HepG2 (cell line): ENCODE results near the gene TTC31.

Experiments used
- ATF3 ChIP-seq: sonication (generic); formaldehyde crosslinking; IDR thresholded peaks from 2 replicates; pipeline ENCODE4 v1.4.0; 2020; ENCODE audit warnings: missing genetic modification reagents
- CREB1 ChIP-seq, 2 experiments: fragments of 450-650 bp in 1 of 2; IDR thresholded peaks; 2 replicates each; pipeline ENCODE4 v1.6.1; 2016 to 2017; ENCODE audit warnings: control low read depth in 1 of 2, mild to moderate bottlenecking in 1 of 2, missing compliant biosample characterization in 1 of 2, missing genetic modification characterization in 1 of 2
- E2F5 ChIP-seq: sonication (generic); formaldehyde crosslinking; conservative IDR thresholded peaks from 2 replicates; pipeline ENCODE4 v1.4.0; 2020; ENCODE audit warnings: missing genetic modification reagents
- EZH2 ChIP-seq: conservative IDR thresholded peaks from 2 replicates; pipeline ENCODE4 v1.6.1; 2012; ENCODE audit warnings: mild to moderate bottlenecking, low read depth, low read length, moderate library complexity
- GABPB1 ChIP-seq: IDR thresholded peaks from 2 replicates; pipeline ENCODE4 v1.6.1; 2016; ENCODE audit warnings: mild to moderate bottlenecking, missing genetic modification reagents, moderate library complexity, missing compliant biosample characterization
- KAT2B ChIP-seq: fragments of 150-350 bp; IDR thresholded peaks from 2 replicates; pipeline ENCODE4 v1.6.1; 2014; ENCODE audit warnings: low read depth, low read length, borderline replicate concordance
- MAX ChIP-seq: IDR thresholded peaks from 2 replicates; pipeline ENCODE4 v1.6.1; 2012; ENCODE audit warnings: inconsistent platforms
- MYC ChIP-seq: sonication (generic); formaldehyde crosslinking; IDR thresholded peaks from 2 replicates; pipeline ENCODE4 v1.9.0; 2021; ENCODE audit warnings: missing genetic modification reagents, borderline replicate concordance
- POLR2AphosphoS5 ChIP-seq: IDR thresholded peaks from 2 replicates; pipeline ENCODE4 v1.6.1; 2012; ENCODE audit warnings: low read depth, low read length
- SMC3 ChIP-seq: IDR thresholded peaks from 2 replicates; pipeline ENCODE4 v1.6.1; 2011; ENCODE audit warnings: low read length, improper control_type of control experiment
- TCF12 ChIP-seq, 2 experiments: fragments of 450-650 bp in 1 of 2; sonication (generic) in 1 of 2; formaldehyde crosslinking in 1 of 2; IDR thresholded peaks; 2 replicates each; pipeline versions ENCODE4 v1.6.1 to v1.8.0; 2017 to 2022; ENCODE audit warnings: antibody characterized with exemption in 1 of 2, mild to moderate bottlenecking in 1 of 2, missing genetic modification reagents in 1 of 2, moderate library complexity in 1 of 2
- ZNF773 ChIP-seq: sonication (generic); formaldehyde crosslinking; IDR thresholded peaks from 2 replicates; pipeline ENCODE4 v1.4.0; 2020; ENCODE audit warnings: missing genetic modification reagents, borderline replicate concordance
- TF ChIP-seq, protein P1 (sequence below): sonication (generic); formaldehyde crosslinking; IDR thresholded peaks from 2 replicates; pipeline ENCODE4 v1.5.0; 2020; ENCODE audit warnings: mild to moderate bottlenecking, missing genetic modification reagents, moderate library complexity

DNA sequence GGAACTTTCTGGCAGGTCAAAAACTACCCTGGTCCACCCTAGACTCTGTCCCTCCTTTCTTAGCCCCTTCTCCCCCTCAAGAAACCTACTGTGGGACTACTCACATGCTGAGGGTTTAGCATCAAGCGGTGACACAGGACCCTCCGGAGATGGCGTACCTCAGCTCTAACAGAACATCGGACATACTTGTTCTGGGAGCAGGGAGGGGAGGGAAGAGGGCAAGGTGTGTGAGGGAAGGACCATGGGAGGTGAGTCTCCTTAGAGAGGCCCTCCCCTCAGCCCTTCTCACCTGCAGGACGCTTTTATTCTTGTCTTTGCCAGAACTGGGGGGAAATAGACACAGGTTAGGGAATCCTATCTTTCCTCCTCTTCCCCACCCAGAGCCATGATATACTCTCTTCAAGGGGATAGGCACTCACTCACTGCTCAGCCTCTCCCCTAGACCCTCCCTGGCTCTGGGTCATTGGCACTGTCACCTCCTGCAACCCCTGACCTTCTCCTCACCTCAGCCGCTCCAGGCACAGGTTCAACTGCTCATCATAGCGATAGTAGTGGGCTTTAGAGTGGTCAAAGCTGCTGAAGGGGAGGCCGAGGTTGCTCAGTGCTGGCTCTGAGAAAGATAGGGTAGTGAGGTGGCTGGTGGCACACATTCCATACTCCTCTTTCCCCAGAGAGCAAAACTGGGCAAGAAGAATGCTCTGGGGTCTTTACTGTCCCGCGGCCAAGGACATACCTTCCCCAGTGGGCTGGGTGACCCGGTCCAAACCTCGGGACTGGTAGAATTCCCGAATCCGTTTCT, 22.8 kb downstream of the TTC31 start:
- TF ChIP-seq TCF12 (IDR thresholded peaks at IDR 0.05): no peak
- no peak for TF ChIP-seq TCF12 (CRISPR knock-in tag; IDR thresholded peaks at IDR 0.05)
- TF ChIP-seq SMC3: no peak
- no peak for TF ChIP-seq MAX
- TF ChIP-seq, protein P1, sequence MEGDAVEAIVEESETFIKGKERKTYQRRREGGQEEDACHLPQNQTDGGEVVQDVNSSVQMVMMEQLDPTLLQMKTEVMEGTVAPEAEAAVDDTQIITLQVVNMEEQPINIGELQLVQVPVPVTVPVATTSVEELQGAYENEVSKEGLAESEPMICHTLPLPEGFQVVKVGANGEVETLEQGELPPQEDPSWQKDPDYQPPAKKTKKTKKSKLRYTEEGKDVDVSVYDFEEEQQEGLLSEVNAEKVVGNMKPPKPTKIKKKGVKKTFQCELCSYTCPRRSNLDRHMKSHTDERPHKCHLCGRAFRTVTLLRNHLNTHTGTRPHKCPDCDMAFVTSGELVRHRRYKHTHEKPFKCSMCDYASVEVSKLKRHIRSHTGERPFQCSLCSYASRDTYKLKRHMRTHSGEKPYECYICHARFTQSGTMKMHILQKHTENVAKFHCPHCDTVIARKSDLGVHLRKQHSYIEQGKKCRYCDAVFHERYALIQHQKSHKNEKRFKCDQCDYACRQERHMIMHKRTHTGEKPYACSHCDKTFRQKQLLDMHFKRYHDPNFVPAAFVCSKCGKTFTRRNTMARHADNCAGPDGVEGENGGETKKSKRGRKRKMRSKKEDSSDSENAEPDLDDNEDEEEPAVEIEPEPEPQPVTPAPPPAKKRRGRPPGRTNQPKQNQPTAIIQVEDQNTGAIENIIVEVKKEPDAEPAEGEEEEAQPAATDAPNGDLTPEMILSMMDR (CRISPR knock-in tag): no peak
- no peak for TF ChIP-seq GABPB1 (CRISPR knock-in tag)
- no peak for TF ChIP-seq E2F5 (CRISPR knock-in tag)
- TF ChIP-seq KAT2B: no peak
- TF ChIP-seq ATF3 (CRISPR knock-in tag): no peak
- no peak for TF ChIP-seq MYC (CRISPR knock-in tag)
- peak; percentile 29; the same call in 1 of the 2 replicates for TF ChIP-seq POLR2AphosphoS5
- no peak for TF ChIP-seq CREB1 (IDR thresholded peaks at IDR 0.05)
- TF ChIP-seq CREB1 (CRISPR knock-in tag; IDR thresholded peaks at IDR 0.05): no peak
- TF ChIP-seq ZNF773 (CRISPR knock-in tag): no peak
- no peak for TF ChIP-seq EZH2
